NCI-H2081 treated with DMSO at 0.1 percent for 48 hours (cell line): ENCODE measurements around the gene GATA1.

Source experiments
- DNase-seq: peaks from one replicate; lab custom pipeline; 2025; lab: John Stamatoyannopoulos, UW

Gene GATA1

GRCh38 chrX:48785540-48786214 is 713 bp upstream of the GATA1 start:
- no peak for DNase-seq

GRCh38 chrX:48786825-48787504 is 575 bp downstream of the GATA1 start:
- no peak for DNase-seq

- no peak for DNase-seq
Observed at GRCh38 chrX:48787505-48788443, 1.4 kb downstream of the GATA1 start.

- no peak for DNase-seq
Observed at GRCh38 chrX:48789366-48790220, 3.2 kb downstream of the GATA1 start.

DNA sequence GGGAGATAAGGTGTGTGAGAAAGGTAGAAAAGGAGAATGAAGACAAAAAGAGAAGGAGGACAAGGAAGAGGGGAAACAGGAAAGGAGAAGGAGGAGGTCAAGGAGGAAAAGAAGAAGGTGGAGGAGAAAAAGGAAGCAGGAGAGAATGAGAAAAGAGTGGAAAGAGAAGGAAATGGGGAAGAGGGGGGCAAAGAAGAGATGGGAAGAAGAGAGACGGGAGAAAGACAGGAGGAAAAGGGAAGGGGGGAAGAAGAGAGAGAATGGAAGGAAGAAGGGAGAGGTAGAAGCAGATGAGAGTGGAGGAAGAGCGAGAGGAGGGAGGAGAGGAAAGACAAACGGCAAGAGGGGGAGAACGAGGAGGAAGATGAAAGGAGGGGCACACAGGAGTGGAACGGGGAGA is 4.1 kb downstream of the GATA1 start:
- DNase-seq = no peak

- DNase-seq = no peak
Observed at GRCh38 chrX:48791063-48791820, 4.9 kb downstream of the GATA1 start.

DNA sequence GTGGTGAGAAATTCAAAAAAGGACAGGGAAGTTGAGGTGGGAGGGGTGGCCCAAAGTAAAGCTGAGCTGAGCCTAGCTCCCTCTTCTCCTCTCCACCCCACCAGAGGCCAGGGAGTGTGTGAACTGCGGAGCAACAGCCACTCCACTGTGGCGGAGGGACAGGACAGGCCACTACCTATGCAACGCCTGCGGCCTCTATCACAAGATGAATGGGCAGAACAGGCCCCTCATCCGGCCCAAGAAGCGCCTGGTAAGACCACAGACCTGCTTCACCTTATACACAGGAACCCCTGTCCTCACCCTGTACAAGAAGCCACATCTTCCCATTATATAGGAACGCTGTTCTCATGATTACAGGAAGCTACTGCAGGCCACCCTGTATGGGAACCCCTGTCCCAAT is 5.8 kb downstream of the GATA1 start:
- DNase-seq = no peak

DNA sequence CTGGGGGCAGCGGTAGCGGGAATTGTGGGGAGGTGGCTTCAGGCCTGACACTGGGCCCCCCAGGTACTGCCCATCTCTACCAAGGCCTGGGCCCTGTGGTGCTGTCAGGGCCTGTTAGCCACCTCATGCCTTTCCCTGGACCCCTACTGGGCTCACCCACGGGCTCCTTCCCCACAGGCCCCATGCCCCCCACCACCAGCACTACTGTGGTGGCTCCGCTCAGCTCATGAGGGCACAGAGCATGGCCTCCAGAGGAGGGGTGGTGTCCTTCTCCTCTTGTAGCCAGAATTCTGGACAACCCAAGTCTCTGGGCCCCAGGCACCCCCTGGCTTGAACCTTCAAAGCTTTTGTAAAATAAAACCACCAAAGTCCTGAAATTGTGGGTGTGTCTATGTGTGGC is 7.5 kb downstream of the GATA1 start:
- DNase-seq = no peak

GRCh38 chrX:48794340-48794910 is 8.0 kb downstream of the GATA1 start:
- DNase-seq = no peak

- DNase-seq = no peak
Observed at GRCh38 chrX:48794911-48795515, 8.6 kb downstream of the GATA1 start.

DNA sequence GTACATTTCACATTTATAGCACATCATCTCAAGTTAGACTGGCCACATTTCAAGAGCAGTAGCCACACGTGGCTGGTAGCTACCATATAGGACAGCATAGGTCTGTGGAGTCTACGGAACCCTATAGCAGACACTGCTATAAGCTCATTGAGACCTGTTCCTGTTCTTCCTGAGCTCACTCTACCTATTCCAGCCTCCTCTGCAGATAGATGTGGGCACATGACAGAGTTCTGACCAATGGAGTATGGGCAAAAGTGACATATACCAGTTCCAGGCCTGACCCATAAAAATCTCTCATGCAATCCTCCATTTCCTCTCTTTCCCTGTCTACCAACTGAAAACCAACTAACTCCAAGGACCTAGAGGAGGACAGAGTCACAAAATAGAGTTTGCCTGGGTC is 11.9 kb downstream of the GATA1 start:
- DNase-seq = no peak

GRCh38 chrX:48800574-48801279 is 14.3 kb downstream of the GATA1 start:
- no peak for DNase-seq

DNA sequence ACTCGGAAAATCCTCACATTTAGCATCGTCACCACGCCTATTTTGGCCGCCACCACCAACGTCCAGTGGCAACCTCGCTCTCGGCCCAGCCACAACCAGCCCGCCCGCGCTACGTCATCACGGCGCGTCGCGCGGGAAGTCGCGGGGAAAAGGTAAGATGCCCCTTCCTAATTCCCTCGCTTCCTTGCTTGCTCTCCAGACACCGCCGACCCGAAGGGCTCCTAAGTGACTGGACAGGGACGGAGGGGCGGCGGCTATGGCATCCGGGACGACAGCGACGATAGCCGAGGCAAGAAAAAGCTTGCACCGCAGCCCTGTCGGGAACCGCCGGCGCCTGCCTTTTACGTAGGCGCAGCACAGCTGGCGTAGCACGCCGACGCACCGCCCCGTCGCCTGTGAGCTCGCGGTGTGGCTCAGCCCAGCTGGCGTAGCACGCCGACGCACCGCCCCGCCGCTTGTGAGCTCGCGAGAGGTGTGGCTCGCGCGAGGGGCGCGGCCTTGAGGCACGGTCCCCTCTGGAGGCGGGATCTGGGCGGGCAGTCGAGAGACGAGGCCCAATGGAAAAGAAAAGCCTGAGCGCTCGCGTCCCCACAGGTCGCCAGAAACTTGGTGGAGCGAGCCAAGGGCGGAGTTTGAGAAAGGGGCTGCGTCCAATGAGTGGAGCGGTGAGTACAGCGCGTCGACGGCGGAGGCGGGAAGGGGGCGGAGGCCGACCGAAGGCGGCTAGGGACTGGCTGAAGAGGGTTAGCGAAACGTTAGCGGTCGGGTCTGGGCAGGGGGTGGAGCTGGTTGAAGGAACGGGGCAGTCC is 15.1 kb downstream of the GATA1 start, which contains the start of gene HDAC6:
Gene HDAC6 (plus strand): TSS at position 788 of the 809 bp plus-strand sequence. CDS start 626 bp downstream, outside the sequence.
- peak; percentile 86 for DNase-seq

DNA sequence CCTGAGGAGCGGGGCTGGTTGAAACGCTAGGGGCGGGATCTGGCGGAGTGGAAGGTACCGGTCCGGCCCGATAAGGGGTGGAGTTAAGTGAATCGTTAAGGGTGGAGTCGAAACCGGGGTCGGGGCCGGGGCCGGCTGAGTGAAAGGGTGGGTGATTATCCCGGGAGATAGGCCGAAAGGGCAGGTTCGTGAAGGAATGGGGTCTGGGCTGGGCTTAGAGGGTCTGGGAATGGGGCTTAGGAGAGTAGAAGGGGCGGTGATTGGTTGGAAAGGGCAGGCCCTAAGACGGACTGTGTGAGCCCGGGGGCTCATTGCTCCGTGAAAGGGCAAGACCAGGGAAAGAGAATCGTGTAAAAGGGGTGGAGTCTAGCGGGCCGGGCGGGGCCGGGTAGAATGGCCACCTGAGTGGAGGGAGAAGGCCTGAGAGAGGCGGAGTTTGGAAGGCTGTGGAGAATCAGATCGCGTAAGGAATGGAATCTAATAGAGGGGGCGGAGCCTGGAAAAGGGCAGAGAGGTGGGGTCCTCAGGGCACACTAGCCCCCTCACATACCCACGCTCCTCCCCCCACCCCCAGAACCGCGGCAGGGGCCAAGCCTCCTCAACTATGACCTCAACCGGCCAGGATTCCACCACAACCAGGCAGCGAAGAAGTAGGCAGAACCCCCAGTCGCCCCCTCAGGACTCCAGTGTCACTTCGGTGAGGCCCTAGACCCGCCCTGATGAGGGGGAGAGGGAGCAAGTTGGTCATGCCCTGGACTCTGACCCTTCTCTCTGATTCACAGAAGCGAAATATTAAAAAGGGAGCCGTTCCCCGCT is 15.9 kb downstream of the GATA1 start:
- DNase-seq = peak; percentile 40

GRCh38 chrX:48802905-48803200 is 16.5 kb downstream of the GATA1 start:
- DNase-seq = no peak

- DNase-seq = no peak
Observed at GRCh38 chrX:48806081-48806480, 19.7 kb downstream of the GATA1 start.

DNA sequence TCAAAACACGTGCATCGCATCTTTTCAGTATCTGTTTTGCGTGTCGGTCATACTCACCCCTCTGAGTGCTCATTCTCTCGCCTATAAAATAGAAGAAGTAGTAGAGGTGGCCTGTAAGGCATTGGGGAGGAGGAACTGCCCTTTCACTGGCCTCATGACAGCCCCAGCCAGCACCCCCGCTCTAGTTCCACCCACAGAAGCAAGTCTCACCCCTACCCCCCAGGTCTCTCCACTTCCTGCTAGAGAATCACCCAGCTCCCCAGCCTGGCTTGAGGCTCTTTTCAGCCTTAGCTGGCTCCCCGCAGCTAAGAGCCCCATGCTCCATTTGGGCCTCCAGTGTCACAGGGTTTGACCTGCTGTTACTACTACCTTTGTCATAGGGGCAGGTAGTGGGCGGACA is 27.3 kb downstream of the GATA1 start:
- no peak for DNase-seq

GRCh38 chrX:48814722-48815121 is 28.3 kb downstream of the GATA1 start:
- DNase-seq = no peak
